SH-SY5Y (cell line): Measurements from ENCODE around the gene PCDHA7.

Experiments
- GATA2 ChIP-seq: IDR thresholded peaks from 2 replicates; pipeline ENCODE4 v1.6.1; 2011; ENCODE audit warnings: mild to moderate bottlenecking, low read depth, low read length
- GATA3 ChIP-seq: IDR thresholded peaks from 2 replicates; pipeline ENCODE4 v1.6.1; 2011; ENCODE audit warnings: low read depth, mild to moderate bottlenecking, low read length, moderate library complexity

DNA sequence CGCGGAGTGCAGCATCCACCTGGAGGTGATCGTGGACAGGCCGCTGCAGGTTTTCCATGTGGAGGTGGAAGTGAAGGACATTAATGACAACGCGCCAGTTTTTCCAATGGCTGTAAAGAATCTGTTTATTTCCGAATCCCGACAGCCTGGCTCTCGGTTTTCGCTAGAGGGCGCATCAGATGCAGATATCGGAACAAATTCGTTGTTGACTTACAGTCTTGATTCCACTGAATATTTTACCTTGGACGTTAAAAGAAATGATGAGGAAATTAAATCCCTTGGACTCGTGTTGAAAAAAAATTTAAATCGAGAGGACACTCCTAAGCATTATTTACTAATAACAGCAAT is 32.6 kb upstream of the PCDHA7 start:
- TF ChIP-seq GATA3 (no peak), GATA2 (no peak)
